HepG2 (cell line): Measurements from ENCODE around the gene THSD4. TPM values are rescaled to one million over a fixed set of nuclear protein-coding genes. Genes with fewer than 3 reads are reported as not detected.

Source experiments
- FOSL1 ChIP-seq: sonication (generic); formaldehyde crosslinking; IDR thresholded peaks from 2 replicates; pipeline ENCODE4 v1.9.0; 2021; ENCODE audit warnings: missing genetic modification reagents, borderline replicate concordance
- FOXK1 ChIP-seq: sonication (generic); formaldehyde crosslinking; IDR thresholded peaks from 2 replicates; pipeline ENCODE4 v1.4.0; 2020; ENCODE audit warnings: low read depth, missing genetic modification reagents, borderline replicate concordance
- HOXA3 ChIP-seq: sonication (generic); formaldehyde crosslinking; IDR thresholded peaks from 2 replicates; pipeline ENCODE4 v1.5.0; 2020; ENCODE audit warnings: missing genetic modification reagents
- RBFOX2 ChIP-seq: fragments of 200-400 bp; formaldehyde crosslinking; IDR thresholded peaks from 2 replicates; pipeline ENCODE4 v1.6.1; 2017; ENCODE audit warnings: low read depth, mild to moderate bottlenecking, low read length
- TBX2 ChIP-seq: sonication (generic); formaldehyde crosslinking; IDR thresholded peaks from 2 replicates; pipeline ENCODE4 v1.5.0; 2020; ENCODE audit warnings: missing genetic modification reagents, mild to moderate bottlenecking, borderline replicate concordance
- U2AF1 ChIP-seq: fragments of 200-400 bp; formaldehyde crosslinking; optimal IDR thresholded peaks from 2 replicates; pipeline ENCODE3; 2017; ENCODE audit warnings: mild to moderate bottlenecking, low read depth, low read length
- ZBTB40 ChIP-seq, 2 experiments: fragments of 450-650 bp in 1 of 2; sonication (generic) in 1 of 2; formaldehyde crosslinking in 1 of 2; IDR thresholded peaks; 2 replicates each; pipeline versions ENCODE4 v1.6.1 to v1.8.0; 2016 to 2022; ENCODE audit warnings: antibody characterized with exemption in 1 of 2, mild to moderate bottlenecking in 1 of 2, missing genetic modification reagents in 1 of 2
- ZNF142 ChIP-seq: sonication (generic); formaldehyde crosslinking; IDR thresholded peaks from 2 replicates; pipeline ENCODE4 v1.4.0; 2020; ENCODE audit warnings: missing genetic modification reagents
- ZNF230 ChIP-seq: sonication (generic); formaldehyde crosslinking; IDR thresholded peaks from 2 replicates; pipeline ENCODE4 v1.4.0; 2020; ENCODE audit warnings: mild to moderate bottlenecking, missing genetic modification reagents
- ZNF30 ChIP-seq: sonication (generic); formaldehyde crosslinking; IDR thresholded peaks from 2 replicates; pipeline ENCODE4 v1.5.0; 2020; ENCODE audit warnings: mild to moderate bottlenecking, missing genetic modification reagents
- polyA plus RNA-seq, 8 experiments: library from polyadenylated mRNA; depleted of rRNA in 3 of 8; stranded (reverse) in 7 of 8; unstranded in 1 of 8; fragments of >200 nt; fragmentation: Illumina TruSeq in 4 of 8; extraction: Trizol in 4 of 8; gene quantifications; 2 replicates each; pipeline versions ENCODE4 v1.2.1 to v1.2.3, GENCODE V29; 2011 to 2016; ENCODE audit warnings: low read depth in 4 of 8, missing spikeins in 1 of 8, mixed read lengths in 1 of 8; ENCODE audit not compliant: insufficient read depth in 1 of 8
- total RNA-seq, 5 experiments: library from RNA; depleted of rRNA; stranded (reverse); fragments of >200 nt; fragmentation: Illumina TruSeq; extraction: Trizol; gene quantifications; 2 replicates each; pipeline ENCODE4 v1.2.3, GENCODE V29; 2016; ENCODE audit warnings: low read depth in 1 of 5

THSD4 gene
- total and polyA plus RNA-seq, 2 of the 13 experiments (the other 11 are each of a cell fraction or from before 2014, with no cell fraction given): 0.07 to 0.21 TPM

- peak; percentile 49; the same call in 1 of the 2 replicates for TF ChIP-seq FOXK1
- no peak for TF ChIP-seq RBFOX2
- no peak for TF ChIP-seq ZNF230 (CRISPR knock-in tag)
- no peak for TF ChIP-seq HOXA3
- TF ChIP-seq FOSL1: peak; percentile 53; the same call in 1 of the 2 replicates
- TF ChIP-seq U2AF1: no peak
- TF ChIP-seq ZNF142 (CRISPR knock-in tag): no peak
- TF ChIP-seq ZNF30 (CRISPR knock-in tag): no peak
- no peak for TF ChIP-seq ZBTB40 (IDR thresholded peaks at IDR 0.05)
- peak; percentile 79; the same call in 1 of the 2 replicates for TF ChIP-seq ZBTB40 (CRISPR knock-in tag; IDR thresholded peaks at IDR 0.05)
- peak; percentile 83 for TF ChIP-seq TBX2 (CRISPR knock-in tag)
Measured at GRCh38 chr15:71455878-71456277, 340.6 kb downstream of the THSD4 start (continued).
